ENCODE results near the gene PTPN1. TPM values are rescaled to one million over a fixed set of nuclear protein-coding genes. Genes with fewer than 3 reads are reported as not detected.

PTPN1 gene
- total RNA-seq, 1 donor from 2014 or later, result 38.1 TPM

GRCh38 chr20:50481741-50482140, 28.4 kb upstream of the PTPN1 start:
- Histone ChIP-seq H3K9ac (no peak overlapping the region), H3K4me2 (no peak overlapping the region), H3K36me3 (no peaks in the 10 kb centered on the region), H2AFZ (replicated peaks) (no peak overlapping the region), H3K4me3 (no peak overlapping the region), H3K79me2 (ENCODE audit: low read depth) (no peaks in the 10 kb centered on the region), H3K27ac (no peak overlapping the region), H3K27me3 (no peaks in the 10 kb centered on the region), H3K4me1 (no peaks in the 10 kb centered on the region), H4K20me1 (ENCODE audit: low read depth) (no peaks in the 10 kb centered on the region), H3F3A (ENCODE audit: low read depth) (no peaks in the 10 kb centered on the region), H3K9me3 (ENCODE audit: low read depth) (no peaks in the 10 kb centered on the region)
- Mint-ChIP-seq H3K36me3 (no peaks in the 10 kb centered on the region), H3K27ac (no peak overlapping the region), H3K9me3 (no peaks in the 10 kb centered on the region), H3K4me1 (no peaks in the 10 kb centered on the region), H3K4me3 (no peak overlapping the region), H3K27me3 (ENCODE audit: insufficient read depth, low read depth) (peaks cover 2% of the 10 kb centered on the region)
- DNase-seq (ENCODE audit: low spot score), result no peak
- TF ChIP-seq EZH2phosphoT487 (IDR thresholded peaks at IDR 0.05) (no peak), EZH2 (IDR thresholded peaks at IDR 0.05) (no peak), CTCF (IDR thresholded peaks at IDR 0.05) (no peak)

GRCh38 chr20:50482396-50482981, 27.7 kb upstream of the PTPN1 start:
- no peaks in the 10 kb centered on the region for H4K20me1 ChIP-seq (ENCODE audit: low read depth)
- H3K79me2 ChIP-seq (ENCODE audit: low read depth), result no peaks in the 10 kb centered on the region
- Mint-ChIP-seq H3K27me3 (ENCODE audit: insufficient read depth, low read depth) (peaks cover 2% of the 10 kb centered on the region), H3K4me1 (no peaks in the 10 kb centered on the region), H3K4me3 (no peak overlapping the region), H3K27ac (no peak overlapping the region), H3K9me3 (no peaks in the 10 kb centered on the region), H3K36me3 (no peaks in the 10 kb centered on the region)
- no peak for DNase-seq (ENCODE audit: low spot score)
- H3K4me1 ChIP-seq, result no peaks in the 10 kb centered on the region
- TF ChIP-seq CTCF (IDR thresholded peaks at IDR 0.05) (no peak), EZH2 (IDR thresholded peaks at IDR 0.05) (no peak), EZH2phosphoT487 (IDR thresholded peaks at IDR 0.05) (no peak)
- no peak overlapping the region for H2AFZ ChIP-seq (replicated peaks)
- no peak overlapping the region for H3K4me2 ChIP-seq
- no peaks in the 10 kb centered on the region for H3K9me3 ChIP-seq (ENCODE audit: low read depth)
- H3K9ac ChIP-seq, result no peak overlapping the region
- H3F3A ChIP-seq (ENCODE audit: low read depth), result no peaks in the 10 kb centered on the region
- no peak overlapping the region for H3K4me3 ChIP-seq
- no peaks in the 10 kb centered on the region for H3K27me3 ChIP-seq
- H3K36me3 ChIP-seq, result no peaks in the 10 kb centered on the region
- H3K27ac ChIP-seq, result no peak overlapping the region

- Histone ChIP-seq H3F3A (ENCODE audit: low read depth) (no peaks in the 10 kb centered on the region), H3K27me3 (no peaks in the 10 kb centered on the region), H3K36me3 (no peaks in the 10 kb centered on the region), H3K4me3 (no peak overlapping the region), H3K9me3 (ENCODE audit: low read depth) (no peaks in the 10 kb centered on the region), H3K4me2 (no peak overlapping the region), H2AFZ (replicated peaks) (no peak overlapping the region), H3K9ac (no peak overlapping the region), H4K20me1 (ENCODE audit: low read depth) (no peaks in the 10 kb centered on the region), H3K27ac (no peak overlapping the region), H3K4me1 (no peaks in the 10 kb centered on the region), H3K79me2 (ENCODE audit: low read depth) (no peaks in the 10 kb centered on the region)
- H3K27ac Mint-ChIP-seq, result no peak overlapping the region
- H3K9me3 Mint-ChIP-seq, result no peaks in the 10 kb centered on the region
- H3K4me3 Mint-ChIP-seq, result no peak overlapping the region
- TF ChIP-seq EZH2 (IDR thresholded peaks at IDR 0.05) (no peak), CTCF (IDR thresholded peaks at IDR 0.05) (no peak), EZH2phosphoT487 (IDR thresholded peaks at IDR 0.05) (no peak)
- DNase-seq (ENCODE audit: low spot score), result no peak
- H3K4me1 Mint-ChIP-seq, result no peaks in the 10 kb centered on the region
- H3K27me3 Mint-ChIP-seq (ENCODE audit: insufficient read depth, low read depth), result peaks cover 2% of the 10 kb centered on the region
- H3K36me3 Mint-ChIP-seq, result no peaks in the 10 kb centered on the region
Observed at GRCh38 chr20:50484271-50484976, 25.8 kb upstream of the PTPN1 start.

Data from neural progenitor cell (in vitro differentiated cells).